GM19372 (cell line): ENCODE results near the gene EPHB6.

Source experiments
- ATAC-seq: cut with Tn5 transposase; IDR thresholded peaks from one replicate; pipeline ENCODE4 v1.9.1; 2021; ENCODE audit warnings: mild to moderate bottlenecking, low read depth, moderate library complexity; ENCODE audit not compliant: unreplicated experiment

EPHB6 gene

GRCh38 chr7:142854372-142855113, at the start of gene EPHB6:
Gene EPHB6 (plus strand): TSS chr7:142855076. CDS start chr7:142863228, 8,152 bp downstream.
- peak; percentile 60 for ATAC-seq

- no peak for ATAC-seq
These were observed 49.4 kb upstream of the EPHB6 start for GRCh38 chr7:142805350-142806021.

GRCh38 chr7:142806022-142806356, 48.9 kb upstream of the EPHB6 start:
- ATAC-seq, result no peak

- ATAC-seq, result no peak
These were observed 47.9 kb upstream of the EPHB6 start for GRCh38 chr7:142806957-142807356.

- no peak for ATAC-seq
These were observed 46.9 kb upstream of the EPHB6 start for GRCh38 chr7:142807855-142808460.

- peak; percentile 17 for ATAC-seq
These were observed 46.4 kb upstream of the EPHB6 start for GRCh38 chr7:142808461-142808801.

- peak; percentile 77 for ATAC-seq
These were observed 45.9 kb upstream of the EPHB6 start for GRCh38 chr7:142808802-142809583.

GRCh38 chr7:142809671-142810070, 45.2 kb upstream of the EPHB6 start:
- ATAC-seq, result no peak

- ATAC-seq, result no peak
These were observed 43.6 kb upstream of the EPHB6 start for GRCh38 chr7:142811154-142811737.

- ATAC-seq, result no peak
These were observed 42.2 kb upstream of the EPHB6 start for GRCh38 chr7:142812437-142813215.

GRCh38 chr7:142813226-142813625, 41.6 kb upstream of the EPHB6 start:
- no peak for ATAC-seq

- ATAC-seq, result no peak
These were observed 41.2 kb upstream of the EPHB6 start for GRCh38 chr7:142813699-142814098.

GRCh38 chr7:142814451-142814850, 40.4 kb upstream of the EPHB6 start:
- ATAC-seq, result no peak

GRCh38 chr7:142815134-142815533, 39.7 kb upstream of the EPHB6 start:
- no peak for ATAC-seq

GRCh38 chr7:142817506-142817905, 37.4 kb upstream of the EPHB6 start:
- no peak for ATAC-seq

GRCh38 chr7:142819530-142819929, 35.3 kb upstream of the EPHB6 start:
- ATAC-seq, result no peak

- ATAC-seq, result no peak
These were observed 32.2 kb upstream of the EPHB6 start for GRCh38 chr7:142822714-142823113.

- no peak for ATAC-seq
These were observed 26.9 kb upstream of the EPHB6 start for GRCh38 chr7:142827951-142828500.

GRCh38 chr7:142832417-142832816, 22.5 kb upstream of the EPHB6 start:
- ATAC-seq, result no peak
